Neutrophil (primary cell): ENCODE results near the gene CDK8.

ENCODE experiments used
- H3K27ac ChIP-seq: fragments of 200-600 bp; sonication (generic); 2 replicates; pipeline ENCODE4 v1.5.1; 2016; ENCODE audit warnings: mild to moderate bottlenecking, moderate library complexity
- H3K27me3 ChIP-seq: fragments of 200-600 bp; sonication (generic); 2 replicates; pipeline ENCODE4 v1.6.0; 2016; ENCODE audit warnings: mild to moderate bottlenecking
- H3K36me3 ChIP-seq: fragments of 200-600 bp; sonication (generic); 2 replicates; pipeline ENCODE4 v1.5.1; 2017
- H3K4me1 ChIP-seq, 2 experiments: fragments of 200-600 bp in 1 of 2; sonication (generic) in 1 of 2; 1 replicate in 1 of 2; 2 replicates in 1 of 2; pipeline versions ENCODE4 v1.5.1 to v1.6.1; 2013 to 2016; ENCODE audit warnings: low read depth in 1 of 2, low read length in 1 of 2, mild to moderate bottlenecking in 1 of 2, moderate library complexity in 1 of 2; ENCODE audit not compliant: control insufficient read depth in 1 of 2, insufficient read depth in 1 of 2
- H3K4me3 ChIP-seq, 2 experiments: fragments of 200-600 bp in 1 of 2; sonication (generic) in 1 of 2; 1 replicate in 1 of 2; 2 replicates in 1 of 2; pipeline ENCODE4 v1.5.1; 2013 to 2016; ENCODE audit warnings: low read depth in 1 of 2, low read length in 1 of 2, mild to moderate bottlenecking in 1 of 2, moderate library complexity in 1 of 2
- H3K9me3 ChIP-seq: fragments of 200-600 bp; sonication (generic); 2 replicates; pipeline ENCODE4 v1.5.1; 2016
- CTCF ChIP-seq: fragments of 200-600 bp; sonication (generic); IDR thresholded peaks from 2 replicates; pipeline ENCODE4 v1.5.1; 2016; ENCODE audit warnings: antibody characterized with exemption

Gene CDK8

DNA sequence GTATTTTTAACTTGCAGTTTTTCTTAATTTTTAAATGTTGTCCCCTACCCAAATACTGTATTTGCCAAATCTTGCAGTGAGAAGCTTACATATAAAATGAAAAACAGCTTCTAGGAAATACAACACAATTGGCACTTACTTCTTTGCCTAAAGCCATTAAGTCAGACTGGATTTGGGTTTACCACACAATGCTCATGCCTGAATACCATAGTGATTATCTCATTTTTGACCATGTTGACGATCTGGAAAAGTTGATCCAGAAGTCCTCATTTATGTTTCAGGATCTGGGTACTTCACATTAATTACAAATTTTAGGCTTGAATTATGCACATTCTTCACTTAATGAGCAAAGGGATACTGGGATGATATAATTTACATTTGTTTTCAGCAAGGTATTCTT, 34.2 kb upstream of the CDK8 start:
- H3K4me3 ChIP-seq: no peak overlapping the region
- H3K9me3 ChIP-seq: no peaks in the 10 kb centered on the region
- H3K27me3 ChIP-seq: peaks cover 10% of the 10 kb centered on the region
- peaks cover 22 to 25% of the 10 kb centered on the region in 2 experiments for H3K4me1 ChIP-seq
- peaks cover 55% of the 10 kb centered on the region for H3K36me3 ChIP-seq
- no peak overlapping the region for H3K27ac ChIP-seq
- TF ChIP-seq CTCF: no peak

DNA sequence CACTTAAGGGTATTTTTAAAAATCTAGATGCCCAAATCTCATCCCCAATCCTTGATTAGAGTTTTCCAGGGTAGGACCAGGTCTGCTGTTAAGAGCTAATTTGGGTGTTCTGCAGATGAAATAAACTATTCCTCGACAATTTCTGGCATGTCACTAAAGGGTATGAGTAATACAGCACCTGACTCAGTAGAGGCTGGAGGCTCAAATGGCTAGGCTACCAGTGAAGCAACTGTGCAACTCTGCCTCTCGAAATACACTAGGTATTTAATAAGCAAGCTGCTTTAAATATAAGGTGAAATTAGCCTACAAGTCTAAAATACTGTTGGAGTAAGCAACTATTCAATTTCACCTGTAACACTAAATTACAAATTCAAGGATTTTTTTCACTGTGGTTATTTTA, 33.4 kb upstream of the CDK8 start:
- no peak overlapping the region for H3K4me3 ChIP-seq
- H3K27me3 ChIP-seq: peaks cover 16% of the 10 kb centered on the region
- peaks cover 47% of the 10 kb centered on the region for H3K36me3 ChIP-seq
- TF ChIP-seq CTCF: no peak
- no peak overlapping the region for H3K27ac ChIP-seq
- no peaks in the 10 kb centered on the region for H3K9me3 ChIP-seq
- peaks cover 22 to 25% of the 10 kb centered on the region in 2 experiments for H3K4me1 ChIP-seq

GRCh38 chr13:26221399-26221720, 32.6 kb upstream of the CDK8 start:
- peaks cover 22 to 25% of the 10 kb centered on the region in 2 experiments for H3K4me1 ChIP-seq
- H3K36me3 ChIP-seq: peaks cover 39% of the 10 kb centered on the region
- H3K9me3 ChIP-seq: no peaks in the 10 kb centered on the region
- peak overlapping the region; percentile 88 to 100 for H3K4me3 ChIP-seq
- no peak for TF ChIP-seq CTCF
- peak overlapping the region; percentile 92 for H3K27ac ChIP-seq
- H3K27me3 ChIP-seq: peaks cover 21% of the 10 kb centered on the region

DNA sequence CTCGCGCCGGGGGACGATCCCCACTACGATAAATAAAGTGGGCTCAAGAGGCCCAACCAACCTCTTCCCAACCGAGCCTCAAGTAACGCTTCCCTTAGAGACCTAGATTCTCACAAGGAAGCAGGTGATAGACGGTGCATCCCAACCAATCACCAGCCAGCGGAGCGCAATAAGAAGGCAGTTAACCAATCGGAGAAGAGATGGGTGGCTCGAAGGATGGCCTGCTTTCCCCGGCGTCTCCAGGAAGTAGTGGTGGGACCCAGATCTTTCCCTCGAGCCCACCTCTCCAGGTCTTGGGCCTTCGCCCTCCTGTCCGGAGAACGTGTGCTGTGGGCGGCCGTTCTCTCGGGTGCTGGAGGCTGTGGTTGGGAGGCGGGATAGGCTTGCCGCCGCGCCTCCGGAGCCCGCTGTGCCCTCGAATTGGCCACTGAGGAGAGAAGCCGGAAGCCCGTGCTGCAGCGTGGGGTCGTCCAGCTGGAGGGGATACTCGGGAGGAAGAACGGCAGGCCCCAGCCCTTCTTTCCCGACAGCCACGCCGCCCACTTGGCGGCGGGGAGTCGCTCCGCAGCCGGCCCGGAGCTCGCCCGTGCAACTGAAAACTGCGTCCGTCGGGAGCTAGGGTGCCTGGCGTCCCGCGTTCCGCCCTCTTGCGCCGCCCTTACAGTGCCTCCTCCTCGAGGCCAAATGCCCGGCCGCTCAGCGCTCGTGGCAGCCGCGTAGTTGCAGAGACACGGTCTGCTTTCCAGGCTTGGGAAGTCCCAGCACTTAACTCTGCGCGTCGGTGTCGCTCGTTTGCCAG, 32.0 kb upstream of the CDK8 start, which contains the start of gene RNF6:
Gene RNF6 (minus strand): TSS at position 594 of the 799 bp plus-strand sequence. CDS start 2,665 bp downstream, outside the sequence.
- Histone ChIP-seq H3K4me3 (peak within 1 kb of the TSS; percentile 88 to 100), H3K27me3 (peaks cover 21% of the 10 kb centered on the region), H3K4me1 (peaks cover 22 to 25% of the 10 kb centered on the region in 2 experiments), H3K36me3 (peaks cover 33% of the 10 kb centered on the region), H3K9me3 (no peaks in the 10 kb centered on the region), H3K27ac (peak within 1 kb of the TSS; percentile 92)
- TF ChIP-seq CTCF: no peak

GRCh38 chr13:26222520-26223046, 31.3 kb upstream of the CDK8 start:
- Histone ChIP-seq H3K4me3 (peak overlapping the region; percentile 88 to 100), H3K27me3 (peaks cover 21% of the 10 kb centered on the region), H3K36me3 (peaks cover 27% of the 10 kb centered on the region), H3K9me3 (no peaks in the 10 kb centered on the region), H3K27ac (peak overlapping the region; percentile 92), H3K4me1 (peaks cover 22 to 25% of the 10 kb centered on the region in 2 experiments)
- TF ChIP-seq CTCF: no peak
